Thyroid gland (tissue), 4 donors: ENCODE results near the gene CTNNBL1. TPM values are rescaled to one million over a fixed set of nuclear protein-coding genes. Genes with fewer than 3 reads are reported as not detected.

ENCODE experiments used
- DNase-seq, 2 donors: peaks; one replicate each; pipeline ENCODE4 v3.0.0-alpha.2; 2019
- H3K27ac ChIP-seq, 3 donors: fragments of 200-600 bp; sonication (generic); 1 replicate in 2 of 3; 2 replicates in 1 of 3; pipeline ENCODE4 v1.5.1; 2016 to 2019; ENCODE audit warnings: mild to moderate bottlenecking in 1 of 3, moderate library complexity in 1 of 3
- H3K27me3 ChIP-seq: fragments of 200-600 bp; sonication (generic); one replicate; pipeline ENCODE4 v1.5.1; 2019
- H3K36me3 ChIP-seq, 2 donors: fragments of 200-600 bp; sonication (generic); one replicate each; pipeline ENCODE4 v1.5.1; 2016 to 2019
- H3K4me1 ChIP-seq, 2 donors: fragments of 200-600 bp; sonication (generic); one replicate each; pipeline ENCODE4 v1.5.1; 2017 to 2019
- H3K4me3 ChIP-seq, 3 donors: fragments of 200-600 bp; sonication (generic); replicated peaks in 1 of 3; 1 replicate in 2 of 3; 2 replicates in 1 of 3; pipeline ENCODE4 v1.5.1; 2016; ENCODE audit warnings: mild to moderate bottlenecking in 1 of 3
- H3K9me3 ChIP-seq: fragments of 200-600 bp; sonication (generic); one replicate; pipeline ENCODE4 v1.5.1; 2017
- CTCF ChIP-seq, 6 experiments: fragments of 200-600 bp in 3 of 6; fragments of 450-650 bp in 3 of 6; sonication (generic) in 3 of 6; IDR thresholded peaks; one replicate each; pipeline ENCODE4 v1.5.1; 2016 to 2019; ENCODE audit warnings: antibody characterized with exemption in 6 of 6, mild to moderate bottlenecking in 2 of 6, inconsistent platforms in 1 of 6, moderate library complexity in 1 of 6
- POLR2A ChIP-seq, 2 donors: fragments of 450-650 bp; IDR thresholded peaks; one replicate each; pipeline ENCODE4 v1.6.1; 2017; ENCODE audit warnings: antibody characterized with exemption in 2 of 2, mild to moderate bottlenecking in 2 of 2, moderate library complexity in 1 of 2
- WGBS, 2 donors: methylation state at CpG; one replicate each; pipeline ENCODE4 v1.1.5; 2017; 5-methylcytosine and 5-hydroxymethylcytosine counted together
- intact Hi-C: fragments of 100-400 bp; cut with DNase I; formaldehyde crosslinking; loops from one replicate; pipeline ENCODE4 v1.15.1; 2023
- total RNA-seq, 4 donors: library from RNA; depleted of rRNA; stranded (reverse); fragments of >200 nt; gene quantifications; one replicate each; pipeline ENCODE4 v1.2.3, GENCODE V29; 2016

CTNNBL1 gene
- total RNA-seq, 4 donors from 2014 or later: 22.3 to 31.2 (median 24.6) TPM

DNA sequence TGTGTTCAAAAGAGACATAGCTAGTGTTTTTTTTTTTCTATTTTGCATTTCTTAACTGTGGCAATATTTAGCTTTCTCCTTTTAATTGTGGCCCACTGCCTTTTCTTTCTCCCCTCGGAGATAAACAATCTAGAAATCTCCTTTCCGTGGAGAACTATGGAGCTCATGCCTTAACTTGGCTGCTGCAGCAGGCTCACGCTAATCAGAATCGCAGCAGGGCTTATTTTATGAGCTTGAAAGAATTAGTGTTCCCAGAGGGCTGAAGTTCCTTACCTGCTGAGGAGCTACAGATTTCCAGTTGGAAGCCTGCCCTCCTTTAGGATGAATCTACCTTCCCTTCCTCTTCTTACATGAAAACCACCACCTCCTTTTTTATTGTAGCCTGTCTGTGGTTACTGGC is 35.6 kb downstream of the CTNNBL1 start:
- WGBS, 2 donors: 83 to 88% methylated on average over 4 of the region's 4 CpGs
- no peak overlapping the region for H3K4me3 ChIP-seq
- H3K4me1 ChIP-seq: peaks cover 0 to 7% of the 10 kb centered on the region in 2 donors

GRCh38 chr20:37729909-37730308 is 36.1 kb downstream of the CTNNBL1 start:
- no peaks in the 10 kb centered on the region for H3K36me3 ChIP-seq
- peaks cover 0 to 7% of the 10 kb centered on the region in 2 donors for H3K4me1 ChIP-seq
- intact Hi-C loops: no loop called here
- H3K9me3 ChIP-seq: no peaks in the 10 kb centered on the region
- 91 to 92% methylated on average over 3 of the region's 3 CpGs for WGBS, 2 donors
- no peaks in the 10 kb centered on the region for H3K27me3 ChIP-seq
- H3K27ac ChIP-seq: no peak overlapping the region
- no peak for DNase-seq
- no peak overlapping the region for H3K4me3 ChIP-seq
- no peak for TF ChIP-seq POLR2A (IDR thresholded peaks at IDR 0.05)
- no peak for TF ChIP-seq CTCF (IDR thresholded peaks at IDR 0.05)

More for the DNA sequence above, 35.6 kb downstream of the CTNNBL1 start:
- Histone ChIP-seq H3K27me3 (no peaks in the 10 kb centered on the region), H3K36me3 (no peaks in the 10 kb centered on the region), H3K27ac (no peak overlapping the region), H3K9me3 (no peaks in the 10 kb centered on the region)
- intact Hi-C loops: no loop called here
- no peak for DNase-seq
- TF ChIP-seq POLR2A (IDR thresholded peaks at IDR 0.05) (no peak), CTCF (IDR thresholded peaks at IDR 0.05) (no peak)

GRCh38 chr20:37733416-37733815 is 39.6 kb downstream of the CTNNBL1 start:
- Histone ChIP-seq H3K27ac (no peak overlapping the region), H3K4me1 (no peaks in the 10 kb centered on the region), H3K4me3 (no peak overlapping the region), H3K36me3 (peaks cover 10 to 11% of the 10 kb centered on the region in 2 donors), H3K27me3 (no peaks in the 10 kb centered on the region), H3K9me3 (no peaks in the 10 kb centered on the region)
- TF ChIP-seq CTCF (IDR thresholded peaks at IDR 0.05): no peak
- no peak for TF ChIP-seq POLR2A (IDR thresholded peaks at IDR 0.05)
- no peak for DNase-seq
- intact Hi-C loops: no loop called here
- 87 to 88% methylated on average over 4 of the region's 4 CpGs for WGBS, 2 donors

DNA sequence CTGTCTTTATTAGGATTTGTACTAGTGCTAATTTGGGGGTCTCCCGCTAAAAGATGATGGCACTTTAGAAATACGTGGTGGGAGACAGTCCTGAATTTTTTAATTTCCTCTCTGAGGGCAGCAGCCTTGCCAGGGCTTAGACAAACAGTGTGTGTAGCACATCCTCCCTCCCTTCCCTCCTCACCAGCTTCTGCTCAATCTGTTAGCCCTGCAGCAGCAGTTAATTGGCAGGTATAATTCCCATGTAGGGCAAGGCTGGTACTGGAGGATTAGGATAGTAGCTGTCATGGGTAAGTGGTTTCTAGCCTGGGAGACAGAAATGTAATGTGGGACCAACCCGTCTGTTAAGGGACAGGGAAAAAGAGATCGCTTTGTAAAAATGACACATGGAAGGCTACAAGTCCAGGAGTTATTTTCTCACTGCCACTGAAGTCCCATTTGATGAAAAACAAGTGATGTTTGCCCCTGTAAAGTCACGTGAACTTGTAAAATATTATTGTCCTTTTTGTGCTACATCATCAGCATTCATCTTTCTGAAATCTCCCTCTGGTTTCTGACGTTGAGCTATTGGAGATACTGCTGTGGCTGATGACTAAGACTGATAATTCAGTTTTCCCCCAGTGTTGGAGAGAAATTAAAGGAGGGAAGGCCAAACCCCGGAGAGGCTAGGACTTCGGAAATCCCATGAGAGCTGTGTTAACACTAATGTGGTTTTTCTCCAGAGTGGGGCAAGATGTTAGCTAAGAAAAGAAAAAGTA is 40.6 kb downstream of the CTNNBL1 start:
- no peak for TF ChIP-seq POLR2A (IDR thresholded peaks at IDR 0.05)
- no peak for TF ChIP-seq CTCF (IDR thresholded peaks at IDR 0.05)
- Histone ChIP-seq H3K4me1 (no peaks in the 10 kb centered on the region), H3K4me3 (no peak overlapping the region), H3K36me3 (peaks cover 10 to 11% of the 10 kb centered on the region in 2 donors), H3K9me3 (no peaks in the 10 kb centered on the region), H3K27me3 (no peaks in the 10 kb centered on the region), H3K27ac (no peak overlapping the region)
- intact Hi-C loops: no loop called here
- 78 to 83% methylated on average over 8 of the region's 8 CpGs for WGBS, 2 donors
- DNase-seq: no peak

DNA sequence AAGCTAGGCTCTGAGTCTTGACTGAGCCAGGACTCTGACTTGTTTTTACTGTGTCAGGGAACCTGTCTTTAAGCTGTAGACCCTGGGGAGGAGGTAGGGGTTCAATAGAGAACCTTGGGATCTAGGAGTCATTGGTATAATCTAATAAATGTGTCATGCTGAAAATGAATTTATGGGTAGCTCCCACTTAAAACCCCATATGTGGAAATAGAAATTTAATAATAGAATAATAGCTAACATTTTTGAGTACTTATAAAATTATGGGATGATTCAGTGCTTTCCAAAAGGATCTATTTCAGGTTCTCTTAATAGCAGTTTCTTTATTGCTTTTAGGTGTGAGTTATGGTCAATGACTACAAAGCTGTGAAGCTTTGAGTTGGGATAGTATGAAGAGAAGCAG is 41.7 kb downstream of the CTNNBL1 start:
- Histone ChIP-seq H3K4me1 (no peaks in the 10 kb centered on the region), H3K27ac (no peak overlapping the region), H3K36me3 (peaks cover 10 to 11% of the 10 kb centered on the region in 2 donors), H3K27me3 (no peaks in the 10 kb centered on the region), H3K4me3 (no peak overlapping the region), H3K9me3 (no peaks in the 10 kb centered on the region)
- DNase-seq: no peak
- intact Hi-C loops: no loop called here
- TF ChIP-seq POLR2A (IDR thresholded peaks at IDR 0.05) (no peak), CTCF (IDR thresholded peaks at IDR 0.05) (no peak)
